ENCODE measurements around the gene GSK3A.

GSK3A gene

GRCh38 chr19:42229301-42229854, 13.0 kb downstream of the GSK3A start:
- H3K4me3 ChIP-seq (ENCODE audit: low read depth, low read length) = no peak overlapping the region
- ChIA-PET CTCF (interaction anchor here (0.9 to 5.0 kb wide), 9 partner anchors 10 to 167 kb away, joined by 3 to 33 read pairs (median 4); partner anchors contain the start of gene GSK3A), POLR2A (interaction anchor here (0.6 to 2.4 kb wide), 4 partner anchors 9 to 120 kb away, joined by 3 to 8 read pairs (median 6); partner anchors contain the start of genes GSK3A and ZNF526)
- TF ChIP-seq CTCF (IDR thresholded peaks at IDR 0.05; ENCODE audit: insufficient read depth, low read length, missing control alignments) = no peak
- DNase-seq (ENCODE audit: low read depth, low spot score) = no peak

- no peak overlapping the region for H3K4me3 ChIP-seq (ENCODE audit: low read depth, low read length)
- TF ChIP-seq CTCF (IDR thresholded peaks at IDR 0.05; ENCODE audit: insufficient read depth, low read length, missing control alignments) = no peak
- POLR2A ChIA-PET = interaction anchor here (1.4 to 2.4 kb wide), 2 partner anchors 9 to 14 kb away, joined by 4 to 8 read pairs; partner anchors contain the start of genes GSK3A and ZNF526
- no peak for DNase-seq (ENCODE audit: low read depth, low spot score)
- CTCF ChIA-PET = interaction anchor here (1.0 to 5.0 kb wide), 5 partner anchors 9 to 147 kb away, joined by 4 to 33 read pairs (median 5); partner anchors contain the start of genes GSK3A and ZNF526
Measured at GRCh38 chr19:42228641-42229040, 13.8 kb downstream of the GSK3A start.

GRCh38 chr19:42226886-42227285, 15.5 kb downstream of the GSK3A start:
- TF ChIP-seq CTCF (IDR thresholded peaks at IDR 0.05; ENCODE audit: insufficient read depth, low read length, missing control alignments) = no peak
- POLR2A ChIA-PET = interaction anchor here (0.7 to 1.2 kb wide), 3 partner anchors 9 to 138 kb away, joined by 3 to 5 read pairs (median 3); no protein-coding TSS in a partner anchor

GRCh38 chr19:42225718-42226292, 16.6 kb downstream of the GSK3A start:
- no peak for TF ChIP-seq CTCF (IDR thresholded peaks at IDR 0.05; ENCODE audit: insufficient read depth, low read length, missing control alignments)
- H3K4me3 ChIP-seq (ENCODE audit: low read depth, low read length) = no peak overlapping the region
- ChIA-PET CTCF (interaction anchor here (1.1 to 1.2 kb wide), 2 partner anchors 19 to 117 kb away, joined by 3 read pairs; no protein-coding TSS in a partner anchor), POLR2A (interaction anchor here (1.0 to 1.5 kb wide), 3 partner anchors 9 to 137 kb away, joined by 3 to 5 read pairs (median 4); no protein-coding TSS in a partner anchor)
- no peak for DNase-seq (ENCODE audit: low read depth, low spot score)

More at GRCh38 chr19:42226886-42227285, 15.5 kb downstream of the GSK3A start:
- H3K4me3 ChIP-seq (ENCODE audit: low read depth, low read length) = no peak overlapping the region
- CTCF ChIA-PET = interaction anchor here (1.1 to 5.0 kb wide), 4 partner anchors 10 to 118 kb away, joined by 3 to 33 read pairs (median 3); partner anchors contain the start of gene GSK3A
- no peak for DNase-seq (ENCODE audit: low read depth, low spot score)

GRCh38 chr19:42224940-42225717, 17.3 kb downstream of the GSK3A start:
- no peak for TF ChIP-seq CTCF (IDR thresholded peaks at IDR 0.05; ENCODE audit: insufficient read depth, low read length, missing control alignments)
- DNase-seq (ENCODE audit: low read depth, low spot score) = no peak
- ChIA-PET CTCF (interaction anchor here (1.2 kb wide), 1 partner anchor 19 kb away, joined by 3 read pairs; no protein-coding TSS in a partner anchor), POLR2A (interaction anchor here (1.5 kb wide), 1 partner anchor 10 kb away, joined by 4 read pairs; no protein-coding TSS in a partner anchor)
- no peak overlapping the region for H3K4me3 ChIP-seq (ENCODE audit: low read depth, low read length)
